GM12891 (cell line): ENCODE results near the gene BHMT.

Source experiments
- PAX5 ChIP-seq: IDR thresholded peaks from 2 replicates; pipeline ENCODE4 v1.6.1; 2011; ENCODE audit warnings: low read length, moderate library complexity, mild to moderate bottlenecking; ENCODE audit not compliant: insufficient read depth, severe bottlenecking
- POLR2A ChIP-seq: IDR thresholded peaks from 2 replicates; pipeline ENCODE4 v1.6.1; 2011; ENCODE audit warnings: low read depth, low read length, control low read depth
- POLR2AphosphoS5 ChIP-seq: IDR thresholded peaks from 2 replicates; pipeline ENCODE4 v1.6.1; 2011; ENCODE audit warnings: low read depth, low read length, control low read depth
- POU2F2 ChIP-seq: IDR thresholded peaks from 2 replicates; pipeline ENCODE4 v1.6.1; 2011; ENCODE audit warnings: low read depth, mild to moderate bottlenecking, control low read depth, low read length, moderate library complexity
- TAF1 ChIP-seq: IDR thresholded peaks from 2 replicates; pipeline ENCODE4 v1.6.1; 2011; ENCODE audit warnings: low read depth, low read length, control low read depth

DNA sequence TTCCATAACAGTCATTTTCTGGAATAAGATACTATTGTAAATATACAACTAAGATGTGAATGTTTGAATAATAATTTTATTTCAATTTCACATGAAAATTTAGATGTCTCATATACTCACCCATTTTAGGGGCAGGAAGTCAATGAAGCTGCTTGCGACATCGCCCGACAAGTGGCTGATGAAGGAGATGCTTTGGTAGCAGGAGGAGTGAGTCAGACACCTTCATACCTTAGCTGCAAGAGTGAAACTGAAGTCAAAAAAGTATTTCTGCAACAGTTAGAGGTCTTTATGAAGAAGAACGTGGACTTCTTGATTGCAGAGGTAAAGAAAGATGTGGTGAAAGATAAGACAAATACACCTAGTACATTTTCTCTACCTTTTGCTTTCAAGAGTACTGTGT lies 8.6 kb downstream of the BHMT start:
- TF ChIP-seq TAF1 (no peak), POU2F2 (no peak), POLR2AphosphoS5 (no peak), POLR2A (no peak), PAX5 (no peak)
